Kidney tubule cell (primary cell): Measurements from ENCODE around the gene SGCB.
"Not testable (repeated sequence)": the region's sequence is repeated elsewhere in the genome, so short reads cannot be mapped to it uniquely, and the experiment has no call there.

Source experiments
- DNase-seq: peaks from one replicate; pipeline ENCODE4 v3.0.0-alpha.2; 2018; ENCODE audit warnings: low spot score

The SGCB gene

DNA sequence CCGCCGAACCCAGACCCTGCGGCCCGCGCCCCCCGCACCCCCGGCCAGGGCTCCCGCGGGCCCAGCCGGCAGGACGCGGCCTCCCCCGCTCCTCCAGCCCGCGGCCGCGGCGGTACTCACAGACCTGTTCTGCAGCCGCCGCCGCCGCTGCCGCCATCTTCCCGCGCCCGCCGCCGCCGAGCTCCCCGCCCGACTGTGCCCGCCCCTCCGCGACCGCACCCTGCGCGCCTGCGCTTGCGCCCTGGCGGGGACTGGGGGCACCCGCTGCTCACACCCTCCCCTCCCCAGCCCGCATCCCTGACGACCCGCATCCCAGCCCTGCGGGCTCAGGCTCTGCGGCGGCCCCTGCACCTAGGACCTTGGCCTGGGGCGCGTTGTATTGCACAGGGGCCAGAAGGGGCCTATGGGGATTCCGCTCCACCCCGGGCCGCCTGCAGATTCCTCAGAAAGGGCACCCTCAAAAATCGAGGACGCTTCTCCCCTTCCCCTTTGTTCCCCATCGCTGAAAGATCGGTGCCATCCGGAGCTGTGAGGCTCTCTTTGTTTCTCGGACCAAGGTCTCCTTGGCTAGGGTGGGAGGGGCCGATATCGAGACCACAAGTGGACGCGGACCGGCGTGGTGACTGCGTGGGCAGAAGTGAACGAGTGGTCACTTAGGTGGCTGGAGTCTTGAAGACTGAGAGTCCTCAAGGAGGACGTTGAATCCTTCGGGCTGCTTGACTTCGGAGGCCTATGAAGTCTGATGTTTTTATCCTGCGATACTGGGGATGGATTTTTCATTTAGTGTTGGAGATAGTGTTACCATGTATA, at the start of gene SGCB:
SGCB (minus strand) TSS at position 197 of the 810 bp plus-strand sequence; CDS start at position 157, 40 bp downstream.
- peak; percentile 65 for DNase-seq

- DNase-seq: not testable (repeated sequence)
Observed at GRCh38 chr4:52086425-52086824, 48.3 kb upstream of the SGCB start.

DNA sequence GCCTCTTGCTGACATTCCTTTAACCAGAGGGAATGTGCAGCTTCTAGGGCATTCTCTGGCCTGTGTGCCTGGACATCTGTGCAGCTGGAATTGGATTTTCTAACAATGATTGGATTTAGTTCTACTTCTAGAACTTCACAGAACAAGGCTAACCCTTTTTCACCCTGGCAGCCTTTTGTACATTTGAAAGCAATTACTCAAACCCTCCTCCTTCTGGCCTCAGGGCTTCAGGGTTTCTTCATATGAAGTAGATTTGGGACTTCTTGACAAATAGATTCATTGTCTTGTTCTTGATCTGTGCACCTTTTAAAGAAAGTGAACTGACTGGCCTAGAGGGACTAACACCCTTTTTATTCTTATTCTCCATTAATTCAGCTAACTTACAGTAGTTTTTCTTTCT, 43.1 kb upstream of the SGCB start:
- DNase-seq: no peak

- no peak for DNase-seq
Observed at GRCh38 chr4:52079659-52080058, 41.6 kb upstream of the SGCB start.

DNA sequence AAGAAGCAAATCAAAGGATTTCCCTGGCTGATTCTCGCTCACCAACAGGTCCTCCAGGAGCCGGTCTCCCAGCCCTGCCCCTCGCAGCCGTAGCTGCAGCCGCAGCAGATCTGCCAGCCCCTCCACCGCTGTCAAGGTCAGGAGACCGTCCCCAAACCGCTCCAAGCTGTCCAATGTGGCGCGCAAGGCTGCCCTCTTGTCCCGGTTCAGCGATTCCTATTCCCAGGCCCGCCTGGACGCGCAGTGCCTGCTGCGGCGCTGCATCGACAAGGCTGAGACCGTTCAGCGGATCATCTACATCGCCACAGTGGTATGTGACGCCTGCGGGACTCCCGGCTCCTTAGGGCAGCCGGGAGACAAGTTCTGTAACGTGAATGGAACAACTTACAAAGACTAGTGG, 38.6 kb upstream of the SGCB start:
- peak; percentile 25 for DNase-seq

GRCh38 chr4:52071791-52072546, 33.9 kb upstream of the SGCB start:
- DNase-seq: peak; percentile 51

DNA sequence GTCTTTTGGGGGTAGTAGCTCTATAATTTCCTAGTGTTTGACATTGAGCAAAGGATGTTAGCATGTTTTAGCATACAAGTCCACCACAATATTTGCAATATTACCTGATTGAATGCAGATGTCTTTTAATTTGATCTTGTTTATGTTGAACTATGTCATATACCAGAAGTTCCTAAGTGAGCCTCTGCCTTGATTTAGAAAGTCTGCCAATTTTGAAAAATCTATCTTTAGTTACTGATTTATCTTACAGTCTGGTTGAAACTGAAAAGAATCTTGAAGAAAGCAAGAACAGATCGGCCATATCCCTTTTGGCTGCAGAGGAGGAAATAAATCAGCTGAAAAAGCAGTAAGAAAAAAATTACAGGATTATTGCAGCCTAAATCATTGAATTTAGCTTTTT, 31.5 kb upstream of the SGCB start:
- no peak for DNase-seq

DNA sequence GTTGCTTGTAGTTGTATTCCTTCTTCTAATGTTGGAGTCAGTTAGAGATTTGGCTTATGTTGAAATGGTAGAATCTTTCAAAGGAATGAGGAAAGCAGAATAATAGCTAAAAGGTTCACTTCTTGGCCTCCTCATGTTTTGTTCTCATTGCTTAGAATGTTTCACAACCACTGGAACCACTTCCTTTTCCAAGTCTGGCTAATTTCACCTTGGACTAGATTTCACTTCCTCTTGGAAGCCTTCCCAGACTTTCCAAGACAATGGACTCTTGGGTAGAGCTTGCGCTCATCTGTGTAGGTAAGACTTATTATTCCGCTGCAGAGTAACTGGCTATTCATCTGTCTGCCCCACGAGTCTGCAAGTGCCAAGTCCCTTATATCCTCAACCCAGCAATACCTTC, 21.3 kb upstream of the SGCB start:
- DNase-seq: peak; percentile 87

- no peak for DNase-seq
Observed at GRCh38 chr4:52058275-52058674, 20.2 kb upstream of the SGCB start.

DNA sequence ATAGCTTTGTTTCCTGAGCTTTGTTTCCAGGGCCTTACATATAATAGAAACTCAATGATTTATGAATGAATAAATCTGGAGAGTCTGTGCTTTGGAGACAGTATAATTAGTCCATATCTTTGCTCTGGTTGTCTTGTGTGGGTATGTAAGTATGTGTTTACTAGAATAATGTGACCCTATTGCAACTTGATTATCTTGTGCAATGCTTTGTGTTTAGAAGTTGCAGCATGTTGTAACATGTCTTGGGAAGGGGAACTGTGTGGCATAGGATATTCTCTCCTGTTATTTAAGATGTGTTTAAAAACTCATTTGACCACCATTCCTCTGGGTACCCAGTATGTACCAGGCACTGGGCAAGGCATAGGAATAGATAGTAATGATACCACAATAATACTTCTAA, 19.1 kb upstream of the SGCB start:
- DNase-seq: no peak

GRCh38 chr4:52054254-52054653, 16.2 kb upstream of the SGCB start:
- DNase-seq: no peak

- peak; percentile 21 for DNase-seq
Observed at GRCh38 chr4:52052475-52052780, 14.3 kb upstream of the SGCB start.

- DNase-seq: peak; percentile 86
Observed at GRCh38 chr4:52051615-52052474, 13.7 kb upstream of the SGCB start.

GRCh38 chr4:52051213-52051614, 13.1 kb upstream of the SGCB start, which contains the start of gene SPATA18:
Gene SPATA18, plus strand, starts transcription at chr4:52051304. Its CDS starts 401 bp downstream, at chr4:52051705.
- peak; percentile 52 for DNase-seq

GRCh38 chr4:52049266-52049665, 11.2 kb upstream of the SGCB start:
- no peak for DNase-seq

DNA sequence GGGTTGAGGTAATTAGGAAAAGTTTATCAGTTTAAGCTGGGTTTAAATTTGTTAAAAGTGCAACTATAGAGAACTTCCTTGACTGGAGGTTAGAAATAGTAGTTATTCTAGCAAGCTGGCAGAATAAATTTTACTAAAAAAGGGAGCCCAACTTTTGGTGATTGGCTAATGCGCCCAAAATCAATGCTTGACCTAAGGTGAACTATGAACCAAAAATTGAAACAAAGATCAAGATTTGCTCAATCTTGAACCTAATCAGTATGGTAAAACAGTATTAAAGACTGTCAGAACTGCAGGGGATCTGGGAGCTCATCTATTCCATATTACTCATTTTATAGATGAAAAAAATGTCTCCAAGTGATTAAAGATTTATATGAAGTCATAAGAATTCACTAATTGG, 6.9 kb upstream of the SGCB start:
- DNase-seq: no peak

- peak; percentile 33 for DNase-seq
Observed at GRCh38 chr4:52037689-52038102, 403 bp downstream of the SGCB start.

DNA sequence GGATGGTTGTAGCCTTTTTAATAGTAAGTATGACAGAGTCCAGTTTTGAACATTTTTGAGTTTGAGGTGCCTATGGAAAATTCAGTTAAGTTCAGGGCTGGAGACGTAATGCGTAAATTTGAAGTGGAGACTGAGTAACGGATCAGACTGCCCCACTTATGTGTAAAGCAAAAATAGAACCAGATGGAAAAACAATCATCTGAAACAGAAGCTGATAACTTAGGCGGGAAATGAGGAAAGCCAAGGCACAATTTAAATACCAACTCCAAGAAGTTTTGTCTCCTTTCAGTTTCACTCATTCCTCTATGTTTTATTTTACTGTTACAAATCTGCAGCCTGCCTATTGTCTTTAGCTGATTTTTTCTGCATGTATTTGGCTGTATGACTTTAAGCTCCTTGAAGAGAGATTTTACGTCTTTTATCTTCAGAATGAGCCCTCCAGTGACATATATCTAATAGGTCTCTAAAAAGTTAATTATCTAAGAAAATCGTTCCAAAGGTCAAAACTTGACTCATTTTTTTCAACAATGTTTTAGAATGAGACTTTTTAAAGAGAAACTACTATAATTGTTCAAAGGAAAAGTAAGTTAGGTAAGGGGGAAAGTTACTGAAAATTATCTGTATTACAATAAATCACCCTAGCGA, 1.1 kb downstream of the SGCB start:
- no peak for DNase-seq

- no peak for DNase-seq
Observed at GRCh38 chr4:52035190-52035589, 2.9 kb downstream of the SGCB start.

GRCh38 chr4:52032005-52032404, 6.1 kb downstream of the SGCB start:
- no peak for DNase-seq

- DNase-seq: peak; percentile 66
Observed at GRCh38 chr4:52028970-52029369, 9.1 kb downstream of the SGCB start.
